HepG2 (cell line): ENCODE results near the gene C19orf73. TPM values are rescaled to one million over a fixed set of nuclear protein-coding genes. Genes with fewer than 3 reads are reported as not detected.

Source experiments
- BCL6 ChIP-seq: IDR thresholded peaks from 2 replicates; pipeline ENCODE4 v1.6.1; 2016; ENCODE audit warnings: missing genetic modification reagents, missing compliant biosample characterization
- DMAP1 ChIP-seq: IDR thresholded peaks from 2 replicates; pipeline ENCODE4 v1.6.1; 2016
- GFI1 ChIP-seq: sonication (generic); formaldehyde crosslinking; IDR thresholded peaks from 2 replicates; pipeline ENCODE4 v1.5.0; 2020; ENCODE audit warnings: missing genetic modification reagents, mild to moderate bottlenecking, borderline replicate concordance
- HDAC2 ChIP-seq: sonication (generic); formaldehyde crosslinking; IDR thresholded peaks from 2 replicates; pipeline ENCODE4 v1.4.0; 2020; ENCODE audit warnings: missing genetic modification reagents
- MIXL1 ChIP-seq: IDR thresholded peaks from 2 replicates; pipeline ENCODE4 v1.6.1; 2016
- PCBP1 ChIP-seq: fragments of 200-400 bp; formaldehyde crosslinking; IDR thresholded peaks from 2 replicates; pipeline ENCODE4 v1.6.1; 2017; ENCODE audit warnings: mild to moderate bottlenecking, low read depth, low read length, borderline replicate concordance
- RBFOX2 ChIP-seq: fragments of 200-400 bp; formaldehyde crosslinking; IDR thresholded peaks from 2 replicates; pipeline ENCODE4 v1.6.1; 2017; ENCODE audit warnings: low read depth, mild to moderate bottlenecking, low read length
- SAP130 ChIP-seq: IDR thresholded peaks from 2 replicates; pipeline ENCODE4 v1.6.1; 2016; ENCODE audit warnings: low read depth
- SNAI1 ChIP-seq: sonication (generic); formaldehyde crosslinking; IDR thresholded peaks from 2 replicates; pipeline ENCODE4 v1.5.0; 2020; ENCODE audit warnings: mild to moderate bottlenecking, missing genetic modification reagents, borderline replicate concordance
- SYNCRIP ChIP-seq: fragments of 200-400 bp; formaldehyde crosslinking; IDR thresholded peaks from 2 replicates; pipeline ENCODE4 v1.6.1; 2018; ENCODE audit warnings: mild to moderate bottlenecking, low read depth, low read length; ENCODE audit not compliant: insufficient read depth
- ZFP36L1 ChIP-seq: sonication (generic); formaldehyde crosslinking; IDR thresholded peaks from 2 replicates; pipeline ENCODE4 v1.8.0; 2022; ENCODE audit warnings: mild to moderate bottlenecking, missing genetic modification reagents, moderate library complexity
- ZFP90 ChIP-seq: sonication (generic); formaldehyde crosslinking; IDR thresholded peaks from 2 replicates; pipeline ENCODE4 v1.8.0; 2022; ENCODE audit warnings: missing genetic modification reagents, mild to moderate bottlenecking, inconsistent platforms, borderline replicate concordance
- ZNF263 ChIP-seq: sonication (generic); formaldehyde crosslinking; IDR thresholded peaks from 2 replicates; pipeline ENCODE4 v1.4.0; 2020; ENCODE audit warnings: missing genetic modification reagents
- ZNF3 ChIP-seq: IDR thresholded peaks from 2 replicates; pipeline ENCODE4 v1.7.0; 2017; ENCODE audit warnings: inconsistent platforms
- ZNF350 ChIP-seq: sonication (generic); formaldehyde crosslinking; IDR thresholded peaks from 2 replicates; pipeline ENCODE4 v1.4.0; 2020; ENCODE audit warnings: mild to moderate bottlenecking, low read depth, missing genetic modification reagents, borderline replicate concordance
- ZNF740 ChIP-seq: sonication (generic); formaldehyde crosslinking; IDR thresholded peaks from 2 replicates; pipeline ENCODE4 v1.4.0; 2020; ENCODE audit warnings: missing genetic modification reagents
- polyA plus RNA-seq, 8 experiments: library from polyadenylated mRNA; depleted of rRNA in 3 of 8; stranded (reverse) in 7 of 8; unstranded in 1 of 8; fragments of >200 nt; fragmentation: Illumina TruSeq in 4 of 8; extraction: Trizol in 4 of 8; gene quantifications; 2 replicates each; pipeline versions ENCODE4 v1.2.1 to v1.2.3, GENCODE V29; 2011 to 2016; ENCODE audit warnings: low read depth in 4 of 8, missing spikeins in 1 of 8, mixed read lengths in 1 of 8; ENCODE audit not compliant: insufficient read depth in 1 of 8
- total RNA-seq, 5 experiments: library from RNA; depleted of rRNA; stranded (reverse); fragments of >200 nt; fragmentation: Illumina TruSeq; extraction: Trizol; gene quantifications; 2 replicates each; pipeline ENCODE4 v1.2.3, GENCODE V29; 2016; ENCODE audit warnings: low read depth in 1 of 5
- TF ChIP-seq, protein P1 (sequence below): sonication (generic); formaldehyde crosslinking; IDR thresholded peaks from 2 replicates; pipeline ENCODE4 v1.4.0; 2020; ENCODE audit warnings: mild to moderate bottlenecking, missing genetic modification reagents, borderline replicate concordance
- TF ChIP-seq, protein P2 (sequence below): sonication (generic); formaldehyde crosslinking; IDR thresholded peaks from 2 replicates; pipeline ENCODE4 v1.4.0; 2020; ENCODE audit warnings: mild to moderate bottlenecking, missing genetic modification reagents
- TF ChIP-seq, protein P3 (sequence below): sonication (generic); formaldehyde crosslinking; IDR thresholded peaks from 2 replicates; pipeline ENCODE4 v1.5.1; 2020; ENCODE audit warnings: mild to moderate bottlenecking, missing genetic modification reagents

The C19orf73 gene
- total and polyA plus RNA-seq, 2 of the 13 experiments (the other 11 are each of a cell fraction or from before 2014, with no cell fraction given), result 1.4 to 1.5 TPM

- TF ChIP-seq ZFP90 (CRISPR knock-in tag) (no peak), SNAI1 (CRISPR knock-in tag) (no peak), ZFP36L1 (CRISPR knock-in tag) (no peak), GFI1 (CRISPR knock-in tag) (no peak), HDAC2 (CRISPR knock-in tag) (no peak), RBFOX2 (no peak), ZNF3 (CRISPR knock-in tag) (no peak), ZNF350 (CRISPR knock-in tag) (no peak), SYNCRIP (no peak), DMAP1 (CRISPR knock-in tag) (no peak), PCBP1 (no peak), BCL6 (CRISPR knock-in tag) (no peak), SAP130 (CRISPR knock-in tag) (peak; percentile 19; the same call in 1 of the 2 replicates), ZNF740 (no peak), MIXL1 (no peak), ZNF263 (no peak)
- TF ChIP-seq, protein P1, sequence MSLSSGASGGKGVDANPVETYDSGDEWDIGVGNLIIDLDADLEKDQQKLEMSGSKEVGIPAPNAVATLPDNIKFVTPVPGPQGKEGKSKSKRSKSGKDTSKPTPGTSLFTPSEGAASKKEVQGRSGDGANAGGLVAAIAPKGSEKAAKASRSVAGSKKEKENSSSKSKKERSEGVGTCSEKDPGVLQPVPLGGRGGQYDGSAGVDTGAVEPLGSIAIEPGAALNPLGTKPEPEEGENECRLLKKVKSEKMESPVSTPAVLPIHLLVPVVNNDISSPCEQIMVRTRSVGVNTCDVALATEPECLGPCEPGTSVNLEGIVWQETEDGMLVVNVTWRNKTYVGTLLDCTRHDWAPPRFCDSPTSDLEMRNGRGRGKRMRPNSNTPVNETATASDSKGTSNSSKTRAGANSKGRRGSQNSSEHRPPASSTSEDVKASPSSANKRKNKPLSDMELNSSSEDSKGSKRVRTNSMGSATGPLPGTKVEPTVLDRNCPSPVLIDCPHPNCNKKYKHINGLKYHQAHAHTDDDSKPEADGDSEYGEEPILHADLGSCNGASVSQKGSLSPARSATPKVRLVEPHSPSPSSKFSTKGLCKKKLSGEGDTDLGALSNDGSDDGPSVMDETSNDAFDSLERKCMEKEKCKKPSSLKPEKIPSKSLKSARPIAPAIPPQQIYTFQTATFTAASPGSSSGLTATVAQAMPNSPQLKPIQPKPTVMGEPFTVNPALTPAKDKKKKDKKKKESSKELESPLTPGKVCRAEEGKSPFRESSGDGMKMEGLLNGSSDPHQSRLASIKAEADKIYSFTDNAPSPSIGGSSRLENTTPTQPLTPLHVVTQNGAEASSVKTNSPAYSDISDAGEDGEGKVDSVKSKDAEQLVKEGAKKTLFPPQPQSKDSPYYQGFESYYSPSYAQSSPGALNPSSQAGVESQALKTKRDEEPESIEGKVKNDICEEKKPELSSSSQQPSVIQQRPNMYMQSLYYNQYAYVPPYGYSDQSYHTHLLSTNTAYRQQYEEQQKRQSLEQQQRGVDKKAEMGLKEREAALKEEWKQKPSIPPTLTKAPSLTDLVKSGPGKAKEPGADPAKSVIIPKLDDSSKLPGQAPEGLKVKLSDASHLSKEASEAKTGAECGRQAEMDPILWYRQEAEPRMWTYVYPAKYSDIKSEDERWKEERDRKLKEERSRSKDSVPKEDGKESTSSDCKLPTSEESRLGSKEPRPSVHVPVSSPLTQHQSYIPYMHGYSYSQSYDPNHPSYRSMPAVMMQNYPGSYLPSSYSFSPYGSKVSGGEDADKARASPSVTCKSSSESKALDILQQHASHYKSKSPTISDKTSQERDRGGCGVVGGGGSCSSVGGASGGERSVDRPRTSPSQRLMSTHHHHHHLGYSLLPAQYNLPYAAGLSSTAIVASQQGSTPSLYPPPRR (CRISPR knock-in tag), result no peak
- TF ChIP-seq, protein P2, sequence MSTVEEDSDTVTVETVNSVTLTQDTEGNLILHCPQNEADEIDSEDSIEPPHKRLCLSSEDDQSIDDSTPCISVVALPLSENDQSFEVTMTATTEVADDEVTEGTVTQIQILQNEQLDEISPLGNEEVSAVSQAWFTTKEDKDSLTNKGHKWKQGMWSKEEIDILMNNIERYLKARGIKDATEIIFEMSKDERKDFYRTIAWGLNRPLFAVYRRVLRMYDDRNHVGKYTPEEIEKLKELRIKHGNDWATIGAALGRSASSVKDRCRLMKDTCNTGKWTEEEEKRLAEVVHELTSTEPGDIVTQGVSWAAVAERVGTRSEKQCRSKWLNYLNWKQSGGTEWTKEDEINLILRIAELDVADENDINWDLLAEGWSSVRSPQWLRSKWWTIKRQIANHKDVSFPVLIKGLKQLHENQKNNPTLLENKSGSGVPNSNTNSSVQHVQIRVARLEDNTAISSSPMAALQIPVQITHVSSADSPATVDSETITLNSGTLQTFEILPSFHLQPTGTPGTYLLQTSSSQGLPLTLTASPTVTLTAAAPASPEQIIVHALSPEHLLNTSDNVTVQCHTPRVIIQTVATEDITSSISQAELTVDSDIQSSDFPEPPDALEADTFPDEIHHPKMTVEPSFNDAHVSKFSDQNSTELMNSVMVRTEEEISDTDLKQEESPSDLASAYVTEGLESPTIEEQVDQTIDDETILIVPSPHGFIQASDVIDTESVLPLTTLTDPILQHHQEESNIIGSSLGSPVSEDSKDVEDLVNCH, result no peak
- TF ChIP-seq, protein P3, sequence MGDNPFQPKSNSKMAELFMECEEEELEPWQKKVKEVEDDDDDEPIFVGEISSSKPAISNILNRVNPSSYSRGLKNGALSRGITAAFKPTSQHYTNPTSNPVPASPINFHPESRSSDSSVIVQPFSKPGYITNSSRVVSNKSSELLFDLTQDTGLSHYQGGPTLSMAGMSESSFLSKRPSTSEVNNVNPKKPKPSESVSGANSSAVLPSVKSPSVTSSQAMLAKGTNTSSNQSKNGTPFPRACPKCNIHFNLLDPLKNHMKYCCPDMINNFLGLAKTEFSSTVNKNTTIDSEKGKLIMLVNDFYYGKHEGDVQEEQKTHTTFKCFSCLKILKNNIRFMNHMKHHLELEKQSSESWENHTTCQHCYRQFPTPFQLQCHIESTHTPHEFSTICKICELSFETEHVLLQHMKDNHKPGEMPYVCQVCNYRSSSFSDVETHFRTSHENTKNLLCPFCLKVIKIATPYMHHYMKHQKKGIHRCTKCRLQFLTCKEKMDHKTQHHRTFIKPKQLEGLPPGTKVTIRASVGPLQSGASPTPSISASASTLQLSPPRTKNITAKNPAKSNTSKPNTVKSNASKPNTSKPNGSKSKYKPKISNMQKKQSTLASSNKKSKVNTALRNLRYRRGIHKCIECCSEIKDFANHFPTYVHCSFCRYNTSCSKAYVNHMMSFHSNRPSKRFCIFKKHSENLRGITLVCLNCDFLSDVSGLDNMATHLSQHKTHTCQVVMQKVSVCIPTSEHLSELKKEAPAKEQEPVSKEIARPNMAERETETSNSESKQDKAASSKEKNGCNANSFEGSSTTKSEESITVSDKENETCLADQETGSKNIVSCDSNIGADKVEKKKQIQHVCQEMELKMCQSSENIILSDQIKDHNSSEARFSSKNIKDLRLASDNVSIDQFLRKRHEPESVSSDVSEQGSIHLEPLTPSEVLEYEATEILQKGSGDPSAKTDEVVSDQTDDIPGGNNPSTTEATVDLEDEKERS (CRISPR knock-in tag), result no peak
- TF ChIP-seq, all 625 proteins: peak for 4
Observed at GRCh38 chr19:49155820-49156346, 36.9 kb upstream of the C19orf73 start (continued).
